Measurements from ENCODE around the gene WFDC12. TPM values are rescaled to one million over a fixed set of nuclear protein-coding genes. Genes with fewer than 3 reads are reported as not detected.

WFDC12 gene
- total and polyA plus RNA-seq, 7 donors, result 0.42 to 1.2 TPM; not detected in 5

- Histone ChIP-seq H3K9me3 (no peaks in the 10 kb centered on the region), H3K4me3 (no peak overlapping the region), H3K27me3 (peaks cover 0 to 19% (median 0%) of the 10 kb centered on the region in 3 donors), H3K27ac (no peak overlapping the region), H3K4me1 (no peaks in the 10 kb centered on the region), H3K36me3 (no peaks in the 10 kb centered on the region)
- WGBS, 2 donors, result 58 to 68% methylated on average over 17 of the region's 17 CpGs
- TF ChIP-seq POLR2A (IDR thresholded peaks at IDR 0.05), result no peak
- TF ChIP-seq, protein P1, sequence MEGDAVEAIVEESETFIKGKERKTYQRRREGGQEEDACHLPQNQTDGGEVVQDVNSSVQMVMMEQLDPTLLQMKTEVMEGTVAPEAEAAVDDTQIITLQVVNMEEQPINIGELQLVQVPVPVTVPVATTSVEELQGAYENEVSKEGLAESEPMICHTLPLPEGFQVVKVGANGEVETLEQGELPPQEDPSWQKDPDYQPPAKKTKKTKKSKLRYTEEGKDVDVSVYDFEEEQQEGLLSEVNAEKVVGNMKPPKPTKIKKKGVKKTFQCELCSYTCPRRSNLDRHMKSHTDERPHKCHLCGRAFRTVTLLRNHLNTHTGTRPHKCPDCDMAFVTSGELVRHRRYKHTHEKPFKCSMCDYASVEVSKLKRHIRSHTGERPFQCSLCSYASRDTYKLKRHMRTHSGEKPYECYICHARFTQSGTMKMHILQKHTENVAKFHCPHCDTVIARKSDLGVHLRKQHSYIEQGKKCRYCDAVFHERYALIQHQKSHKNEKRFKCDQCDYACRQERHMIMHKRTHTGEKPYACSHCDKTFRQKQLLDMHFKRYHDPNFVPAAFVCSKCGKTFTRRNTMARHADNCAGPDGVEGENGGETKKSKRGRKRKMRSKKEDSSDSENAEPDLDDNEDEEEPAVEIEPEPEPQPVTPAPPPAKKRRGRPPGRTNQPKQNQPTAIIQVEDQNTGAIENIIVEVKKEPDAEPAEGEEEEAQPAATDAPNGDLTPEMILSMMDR (IDR thresholded peaks at IDR 0.05), result peak in 1 of 4 experiments; percentile 5
- intact Hi-C loops (cut with DNase I), result no loop called here
- no peak for DNase-seq
Measured at GRCh38 chr20:45111799-45112471, 12.3 kb downstream of the WFDC12 start.

GRCh38 chr20:45111285-45111684, 13.0 kb downstream of the WFDC12 start:
- WGBS, 2 donors, result 88% methylated on average over 11 of the region's 11 CpGs
- intact Hi-C loops (cut with DNase I), result no loop called here
- DNase-seq, result no peak
- H3K27ac ChIP-seq, result no peak overlapping the region
- H3K27me3 ChIP-seq, result peaks cover 0 to 19% (median 0%) of the 10 kb centered on the region in 3 donors
- no peak overlapping the region for H3K4me3 ChIP-seq
- no peaks in the 10 kb centered on the region for H3K4me1 ChIP-seq
- H3K36me3 ChIP-seq, result no peaks in the 10 kb centered on the region
- H3K9me3 ChIP-seq, result no peaks in the 10 kb centered on the region
- TF ChIP-seq POLR2A (IDR thresholded peaks at IDR 0.05) (no peak), EP300 (IDR thresholded peaks at IDR 0.05) (no peak)
- TF ChIP-seq, protein P1 (IDR thresholded peaks at IDR 0.05), result no peak

DNA sequence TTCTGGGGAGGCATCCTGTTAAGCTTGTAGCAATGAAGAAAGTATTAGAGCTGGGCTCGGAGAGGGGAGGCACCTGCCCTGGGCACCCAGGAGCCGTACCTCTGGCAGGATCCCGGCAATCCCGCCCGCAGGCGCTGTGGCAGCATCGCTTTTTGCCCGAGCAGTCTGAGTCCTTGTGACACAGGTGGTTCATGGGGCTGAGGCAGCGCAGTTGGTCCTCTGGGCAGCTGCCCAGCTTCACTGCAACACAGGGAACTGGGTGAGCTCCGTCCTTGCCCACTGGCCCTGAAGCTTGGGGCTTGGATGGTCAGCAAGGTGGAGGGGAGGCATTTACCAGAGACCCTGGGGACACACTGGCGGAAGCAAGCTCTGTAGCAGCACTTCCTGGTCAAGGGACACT, 14.0 kb downstream of the WFDC12 start:
- Histone ChIP-seq H3K27ac (no peak overlapping the region), H3K9me3 (no peaks in the 10 kb centered on the region), H3K27me3 (peaks cover 0 to 18% (median 0%) of the 10 kb centered on the region in 3 donors), H3K4me3 (no peak overlapping the region), H3K4me1 (no peaks in the 10 kb centered on the region), H3K36me3 (no peaks in the 10 kb centered on the region)
- DNase-seq, result no peak
- 91 to 92% methylated on average over 11 of the region's 11 CpGs for WGBS, 2 donors
- TF ChIP-seq POLR2AphosphoS5 (IDR thresholded peaks at IDR 0.05) (no peak), POLR2A (IDR thresholded peaks at IDR 0.05) (no peak), EP300 (IDR thresholded peaks at IDR 0.05) (no peak)
- TF ChIP-seq, protein P1 (IDR thresholded peaks at IDR 0.05), result no peak
- intact Hi-C loops (cut with DNase I), result no loop called here

DNA sequence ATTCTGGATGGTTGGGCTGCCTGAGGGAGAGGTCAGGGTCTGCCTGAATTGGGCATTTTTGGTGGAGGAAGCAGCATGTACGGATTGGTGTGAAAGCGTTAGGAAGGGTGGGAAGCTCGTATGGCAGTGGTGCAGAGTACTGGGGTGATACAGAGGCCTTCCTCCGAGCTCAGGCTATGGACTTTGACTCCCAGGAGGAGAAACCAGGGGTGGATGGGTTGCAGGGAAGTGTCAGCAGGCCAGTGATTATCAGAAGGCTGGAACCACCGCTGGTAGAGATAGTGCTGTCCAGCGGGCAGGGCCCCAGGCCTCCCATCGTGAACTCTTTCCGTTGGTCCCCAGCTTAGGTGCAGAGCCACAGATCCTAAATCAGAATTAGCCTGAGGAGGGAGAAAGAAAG, 14.6 kb downstream of the WFDC12 start:
- intact Hi-C loops (cut with DNase I), result no loop called here
- Histone ChIP-seq H3K4me3 (no peak overlapping the region), H3K27me3 (peaks cover 0 to 13% (median 0%) of the 10 kb centered on the region in 3 donors), H3K9me3 (no peaks in the 10 kb centered on the region), H3K36me3 (no peaks in the 10 kb centered on the region), H3K27ac (no peak overlapping the region), H3K4me1 (no peaks in the 10 kb centered on the region)
- no peak for DNase-seq
- TF ChIP-seq POLR2A (IDR thresholded peaks at IDR 0.05) (no peak), EP300 (IDR thresholded peaks at IDR 0.05) (no peak), POLR2AphosphoS5 (IDR thresholded peaks at IDR 0.05) (no peak)
- TF ChIP-seq, protein P1 (IDR thresholded peaks at IDR 0.05), result no peak
- WGBS, 2 donors, result 81 to 85% methylated on average over 8 of the region's 8 CpGs

DNA sequence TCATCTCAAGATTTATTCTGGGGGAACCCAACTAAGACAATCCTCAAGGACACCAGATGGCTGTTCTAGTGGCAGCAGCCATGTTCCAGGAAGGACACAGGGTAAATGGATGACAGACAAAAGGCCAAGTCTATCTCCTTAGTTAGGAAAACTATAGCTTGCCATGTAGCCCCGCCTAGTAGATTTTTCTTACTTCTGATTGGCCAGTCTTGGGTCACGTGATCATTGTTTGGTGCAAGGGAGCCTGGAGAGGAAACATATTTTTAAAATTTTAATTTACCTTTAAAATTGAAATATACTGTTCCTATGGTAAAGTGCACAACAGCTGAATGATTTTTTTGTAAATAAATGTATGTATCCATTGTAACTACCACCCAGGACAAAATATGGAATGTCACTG, 18.9 kb downstream of the WFDC12 start:
- DNase-seq, result no peak
- Histone ChIP-seq H3K36me3 (no peaks in the 10 kb centered on the region), H3K27ac (no peak overlapping the region), H3K4me3 (no peak overlapping the region), H3K4me1 (peaks cover 0 to 5% (median 3%) of the 10 kb centered on the region in 4 donors), H3K9me3 (no peaks in the 10 kb centered on the region), H3K27me3 (peaks cover 0 to 13% (median 2%) of the 10 kb centered on the region in 3 donors)
- TF ChIP-seq EP300 (IDR thresholded peaks at IDR 0.05), result no peak
- TF ChIP-seq, protein P1 (IDR thresholded peaks at IDR 0.05), result no peak
- no peak for TF ChIP-seq POLR2AphosphoS5 (IDR thresholded peaks at IDR 0.05)
- no peak for TF ChIP-seq POLR2A (IDR thresholded peaks at IDR 0.05)
- 88 to 92% methylated on average over 2 of the region's 2 CpGs for WGBS, 2 donors
- intact Hi-C loops (cut with DNase I), result no loop called here
